Nephron progenitor cell (in vitro differentiated cells): ENCODE measurements around the gene HIVEP3.
A peak's percentile ranks its signal among the peaks of the same experiment; 100 is the strongest.

Experiments
- DNase-seq: peaks from one replicate; pipeline ENCODE4 v3.0.0; 2021
- H3K27ac Mint-ChIP-seq: 2 replicates; pipeline ENCODE4 v1.8.0; 2021; ENCODE audit warnings: mild to moderate bottlenecking, moderate library complexity, mixed read lengths
- H3K27me3 Mint-ChIP-seq: 2 replicates; pipeline ENCODE4 v1.8.0; 2021; ENCODE audit warnings: mild to moderate bottlenecking, low read depth, mixed read lengths; ENCODE audit not compliant: poor library complexity
- H3K36me3 Mint-ChIP-seq: 2 replicates; pipeline ENCODE4 v1.8.0; 2021; ENCODE audit warnings: low read depth, mixed read lengths
- H3K4me1 Mint-ChIP-seq: 2 replicates; pipeline ENCODE4 v1.8.0; 2021; ENCODE audit warnings: mixed read lengths
- H3K4me3 Mint-ChIP-seq: 2 replicates; pipeline ENCODE4 v1.8.0; 2021; ENCODE audit warnings: mild to moderate bottlenecking, moderate library complexity, mixed read lengths
- H3K9me3 Mint-ChIP-seq: 2 replicates; pipeline ENCODE4 v1.8.0; 2021; ENCODE audit warnings: mild to moderate bottlenecking, moderate library complexity, mixed read lengths
- TF ChIP-seq, protein P1 (sequence below): fragments of 200-600 bp; sonication (generic); IDR thresholded peaks from 2 replicates; pipeline ENCODE4 v1.5.0; 2021; ENCODE audit warnings: antibody characterized with exemption

HIVEP3 gene

GRCh38 chr1:41838266-41838665 lies 80.5 kb downstream of the HIVEP3 start:
- H3K36me3 Mint-ChIP-seq = no peaks in the 10 kb centered on the region
- peak overlapping the region; percentile 19 for H3K27ac Mint-ChIP-seq
- H3K27me3 Mint-ChIP-seq = peaks cover 5% of the 10 kb centered on the region
- no peak for DNase-seq
- TF ChIP-seq, protein P1, sequence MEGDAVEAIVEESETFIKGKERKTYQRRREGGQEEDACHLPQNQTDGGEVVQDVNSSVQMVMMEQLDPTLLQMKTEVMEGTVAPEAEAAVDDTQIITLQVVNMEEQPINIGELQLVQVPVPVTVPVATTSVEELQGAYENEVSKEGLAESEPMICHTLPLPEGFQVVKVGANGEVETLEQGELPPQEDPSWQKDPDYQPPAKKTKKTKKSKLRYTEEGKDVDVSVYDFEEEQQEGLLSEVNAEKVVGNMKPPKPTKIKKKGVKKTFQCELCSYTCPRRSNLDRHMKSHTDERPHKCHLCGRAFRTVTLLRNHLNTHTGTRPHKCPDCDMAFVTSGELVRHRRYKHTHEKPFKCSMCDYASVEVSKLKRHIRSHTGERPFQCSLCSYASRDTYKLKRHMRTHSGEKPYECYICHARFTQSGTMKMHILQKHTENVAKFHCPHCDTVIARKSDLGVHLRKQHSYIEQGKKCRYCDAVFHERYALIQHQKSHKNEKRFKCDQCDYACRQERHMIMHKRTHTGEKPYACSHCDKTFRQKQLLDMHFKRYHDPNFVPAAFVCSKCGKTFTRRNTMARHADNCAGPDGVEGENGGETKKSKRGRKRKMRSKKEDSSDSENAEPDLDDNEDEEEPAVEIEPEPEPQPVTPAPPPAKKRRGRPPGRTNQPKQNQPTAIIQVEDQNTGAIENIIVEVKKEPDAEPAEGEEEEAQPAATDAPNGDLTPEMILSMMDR = no peak
- H3K9me3 Mint-ChIP-seq = no peaks in the 10 kb centered on the region
- no peak overlapping the region for H3K4me3 Mint-ChIP-seq
- peaks cover 33% of the 10 kb centered on the region for H3K4me1 Mint-ChIP-seq

- Mint-ChIP-seq H3K36me3 (no peaks in the 10 kb centered on the region), H3K4me1 (peaks cover 27% of the 10 kb centered on the region), H3K27ac (no peak overlapping the region), H3K27me3 (peaks cover 5% of the 10 kb centered on the region), H3K4me3 (no peak overlapping the region), H3K9me3 (no peaks in the 10 kb centered on the region)
- TF ChIP-seq, protein P1 = no peak
- no peak for DNase-seq
These were observed 81.0 kb downstream of the HIVEP3 start for GRCh38 chr1:41837691-41838090.

DNA sequence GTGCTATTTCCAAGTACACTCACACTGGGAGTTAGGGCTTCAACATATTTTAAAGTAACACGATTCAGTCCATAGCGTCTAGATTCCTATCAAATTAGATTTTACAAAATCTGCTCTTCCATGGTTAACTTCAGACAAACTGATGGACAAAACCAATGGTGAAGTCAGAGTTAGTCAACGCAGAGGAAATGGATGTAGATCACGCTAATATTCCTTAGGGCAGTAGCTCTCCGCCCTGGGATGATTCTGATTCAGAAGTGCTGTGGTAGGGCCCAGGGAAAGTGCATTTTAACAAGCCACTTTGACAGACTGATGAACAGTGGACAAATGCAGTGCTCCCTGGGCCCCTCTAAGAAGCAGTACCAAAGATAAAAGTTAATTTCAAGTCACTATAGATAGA lies 83.2 kb downstream of the HIVEP3 start:
- no peak overlapping the region for H3K27ac Mint-ChIP-seq
- no peak for DNase-seq
- H3K9me3 Mint-ChIP-seq = no peaks in the 10 kb centered on the region
- TF ChIP-seq, protein P1 = no peak
- peaks cover 7% of the 10 kb centered on the region for H3K4me1 Mint-ChIP-seq
- H3K27me3 Mint-ChIP-seq = peaks cover 3% of the 10 kb centered on the region
- H3K36me3 Mint-ChIP-seq = no peaks in the 10 kb centered on the region
- H3K4me3 Mint-ChIP-seq = no peak overlapping the region

- no peak for DNase-seq
- H3K27ac Mint-ChIP-seq = no peak overlapping the region
- no peaks in the 10 kb centered on the region for H3K36me3 Mint-ChIP-seq
- H3K4me1 Mint-ChIP-seq = no peaks in the 10 kb centered on the region
- TF ChIP-seq, protein P1 = no peak
- H3K27me3 Mint-ChIP-seq = no peaks in the 10 kb centered on the region
- H3K4me3 Mint-ChIP-seq = no peak overlapping the region
- no peaks in the 10 kb centered on the region for H3K9me3 Mint-ChIP-seq
These were observed 85.2 kb downstream of the HIVEP3 start for GRCh38 chr1:41833519-41834000.

DNA sequence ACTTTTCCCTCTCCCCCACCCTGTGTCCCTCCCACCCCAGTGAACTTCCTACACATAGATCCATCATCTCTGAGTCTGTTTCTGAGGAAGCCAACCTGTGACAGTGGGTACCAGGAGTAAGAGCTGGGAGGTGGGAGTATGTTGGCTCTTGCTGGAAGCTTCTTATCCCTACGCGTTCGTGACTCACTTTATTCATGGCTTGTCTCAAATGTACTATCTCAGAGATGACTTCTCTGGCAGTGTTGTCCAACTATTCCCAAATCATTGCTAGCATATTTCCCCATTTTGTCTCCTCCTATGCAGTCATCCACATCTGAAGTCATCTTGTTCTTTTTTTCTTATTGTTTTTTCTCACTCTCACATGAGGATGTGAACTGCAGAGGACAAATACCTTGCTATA lies 88.0 kb downstream of the HIVEP3 start:
- DNase-seq = no peak
- Mint-ChIP-seq H3K9me3 (no peaks in the 10 kb centered on the region), H3K36me3 (no peaks in the 10 kb centered on the region), H3K4me3 (no peak overlapping the region), H3K4me1 (no peaks in the 10 kb centered on the region), H3K27me3 (peaks cover 3% of the 10 kb centered on the region), H3K27ac (no peak overlapping the region)
- TF ChIP-seq, protein P1 = no peak

GRCh38 chr1:41827991-41828570 lies 90.6 kb downstream of the HIVEP3 start:
- Mint-ChIP-seq H3K9me3 (no peaks in the 10 kb centered on the region), H3K4me3 (no peak overlapping the region), H3K4me1 (peaks cover 14% of the 10 kb centered on the region), H3K36me3 (no peaks in the 10 kb centered on the region), H3K27ac (no peak overlapping the region), H3K27me3 (peaks cover 7% of the 10 kb centered on the region)
- no peak for DNase-seq
- TF ChIP-seq, protein P1 = no peak
